K562 (cell line): Measurements from ENCODE around the gene MLLT6. TPM values are rescaled to one million over a fixed set of nuclear protein-coding genes. Genes with fewer than 3 reads are reported as not detected.

Experiments
- CAMTA2 ChIP-seq: fragments of 250-450 bp; sonication (Bioruptor Pico); conservative IDR thresholded peaks from 2 replicates; pipeline ENCODE4 v1.5.1; 2022
- FIP1L1 ChIP-seq: fragments of 200-400 bp; formaldehyde crosslinking; IDR thresholded peaks from 2 replicates; pipeline ENCODE4 v1.6.1; 2018; ENCODE audit warnings: mild to moderate bottlenecking, low read depth, low read length; ENCODE audit not compliant: poor library complexity, severe bottlenecking
- KDM5B ChIP-seq: fragments of 200-600 bp; sonication (generic); IDR thresholded peaks from 2 replicates; pipeline ENCODE4 v1.6.1; 2012; ENCODE audit warnings: low read depth, mild to moderate bottlenecking, moderate library complexity, low read length, control low read depth, inconsistent platforms; ENCODE audit not compliant: insufficient replicate concordance
- KLF13 ChIP-seq: fragments of 450-650 bp; IDR thresholded peaks from 2 replicates; pipeline ENCODE4 v1.6.1; 2016; ENCODE audit warnings: missing genetic modification characterization, low read depth, mild to moderate bottlenecking, missing compliant biosample characterization, moderate library complexity, borderline replicate concordance
- SETDB1 ChIP-seq: IDR thresholded peaks from one replicate; pipeline ENCODE4 v1.6.1; 2012; ENCODE audit warnings: low read length, control low read depth, inconsistent platforms
- XRCC4 ChIP-seq: IDR thresholded peaks from one replicate; pipeline ENCODE4 v1.6.1; 2011; ENCODE audit not compliant: insufficient read depth, insufficient read length; ENCODE audit errors: extremely low read depth
- ZC3H8 ChIP-seq: fragments of 450-650 bp; IDR thresholded peaks from 2 replicates; pipeline ENCODE4 v1.6.1; 2017
- ZNF444 ChIP-seq: fragments of 250-450 bp; sonication (Bioruptor Pico); IDR thresholded peaks from 2 replicates; pipeline ENCODE4 v1.4.0; 2020; ENCODE audit warnings: mild to moderate bottlenecking, moderate library complexity
- polyA plus RNA-seq, 8 experiments: library from polyadenylated mRNA; depleted of rRNA in 4 of 8; stranded (reverse) in 5 of 8; unstranded in 3 of 8; fragments of >200 nt; fragmentation: Nextera tagmentation in 2 of 8; fragmentation: Illumina TruSeq in 1 of 8; extraction: Ambion mirVana in 2 of 8; extraction: Trizol in 1 of 8; gene quantifications; 2 replicates each; pipeline versions ENCODE4 v1.2.1 to v1.2.3, GENCODE V29; 2011 to 2014; ENCODE audit warnings: inconsistent platforms in 1 of 8, missing spikeins in 1 of 8
- total RNA-seq, 7 experiments: library from RNA; depleted of rRNA in 6 of 7; stranded (reverse); fragments of >200 nt in 6 of 7; fragmentation: Illumina TruSeq in 2 of 7; extraction: Trizol in 2 of 7; gene quantifications; 2 replicates each; pipeline versions ENCODE4 v1.2.1 to v1.2.3, GENCODE V29; 2011 to 2021; ENCODE audit warnings: low replicate concordance in 1 of 7
- TF ChIP-seq, protein P1 (sequence below): fragments of 250-450 bp; sonication (Bioruptor Pico); IDR thresholded peaks from 2 replicates; pipeline ENCODE4 v1.8.0; 2021; ENCODE audit warnings: moderate library complexity, mild to moderate bottlenecking, inconsistent platforms
- TF ChIP-seq, protein P2 (sequence below), 3 experiments: fragments of 200-800 bp in 1 of 3; fragments of 250-450 bp in 1 of 3; fragments of 450-650 bp in 1 of 3; sonication (Bioruptor Pico) in 1 of 3; sonication (Bioruptor generic) in 1 of 3; formaldehyde crosslinking in 1 of 3; IDR thresholded peaks; 2 replicates each; pipeline versions ENCODE4 v1.6.1 to v1.8.0; 2016 to 2022; ENCODE audit warnings: mild to moderate bottlenecking in 2 of 3, missing genetic modification characterization in 2 of 3, missing compliant biosample characterization in 1 of 3, moderate library complexity in 1 of 3
- TF ChIP-seq, protein P3 (sequence below): fragments of 250-450 bp; sonication (Bioruptor Pico); IDR thresholded peaks from 2 replicates; pipeline ENCODE4 v1.5.0; 2020; ENCODE audit warnings: mild to moderate bottlenecking, borderline replicate concordance
- TF ChIP-seq, protein P4 (sequence below): fragments of 450-650 bp; IDR thresholded peaks from 2 replicates; pipeline ENCODE4 v1.6.1; 2017; ENCODE audit warnings: antibody characterized with exemption, mild to moderate bottlenecking

The MLLT6 gene
- total and polyA plus RNA-seq, 9 of the 15 experiments (the other 6 are each of a cell fraction or from before 2014, with no cell fraction given): 3.1 to 71.7 (median 30.0) TPM

DNA sequence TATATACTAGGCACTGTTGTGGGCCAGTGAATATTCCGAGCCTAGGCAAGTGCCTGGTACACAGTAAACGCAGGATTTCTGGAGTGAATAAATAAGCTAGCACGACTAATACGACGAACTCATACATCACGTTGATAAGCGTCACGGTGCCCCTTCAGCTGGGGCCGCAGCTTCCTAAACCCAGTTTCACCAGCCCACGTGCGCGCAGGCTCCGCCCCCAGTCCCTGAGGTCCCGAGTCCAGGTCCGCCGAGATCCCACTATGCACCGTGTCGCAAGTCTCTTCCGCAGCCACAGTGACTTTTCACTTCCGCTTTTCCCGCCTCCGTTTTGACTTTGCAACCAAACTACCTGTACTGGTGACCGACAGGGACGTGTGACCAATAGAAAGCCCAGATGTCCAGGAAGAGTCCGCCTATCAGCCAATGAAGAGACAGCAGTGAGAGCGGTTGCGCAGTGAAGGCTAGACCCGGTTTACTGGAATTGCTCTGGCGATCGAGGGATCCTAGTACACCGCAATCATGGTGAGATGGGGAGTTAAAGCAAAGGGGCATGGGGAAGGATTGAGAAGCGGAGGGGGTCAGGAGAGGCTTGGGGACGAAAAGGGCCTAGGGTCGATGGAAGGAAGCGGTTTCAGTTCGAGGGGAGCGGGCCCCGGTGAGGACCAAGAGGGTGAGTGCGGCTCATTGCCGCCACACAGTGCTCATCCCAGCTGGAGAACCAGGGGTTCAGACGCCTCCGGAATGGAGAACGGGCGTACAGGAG lies 47.4 kb downstream of the MLLT6 start, which contains the start of gene PSMB3 (continued):
- TF ChIP-seq, protein P1, sequence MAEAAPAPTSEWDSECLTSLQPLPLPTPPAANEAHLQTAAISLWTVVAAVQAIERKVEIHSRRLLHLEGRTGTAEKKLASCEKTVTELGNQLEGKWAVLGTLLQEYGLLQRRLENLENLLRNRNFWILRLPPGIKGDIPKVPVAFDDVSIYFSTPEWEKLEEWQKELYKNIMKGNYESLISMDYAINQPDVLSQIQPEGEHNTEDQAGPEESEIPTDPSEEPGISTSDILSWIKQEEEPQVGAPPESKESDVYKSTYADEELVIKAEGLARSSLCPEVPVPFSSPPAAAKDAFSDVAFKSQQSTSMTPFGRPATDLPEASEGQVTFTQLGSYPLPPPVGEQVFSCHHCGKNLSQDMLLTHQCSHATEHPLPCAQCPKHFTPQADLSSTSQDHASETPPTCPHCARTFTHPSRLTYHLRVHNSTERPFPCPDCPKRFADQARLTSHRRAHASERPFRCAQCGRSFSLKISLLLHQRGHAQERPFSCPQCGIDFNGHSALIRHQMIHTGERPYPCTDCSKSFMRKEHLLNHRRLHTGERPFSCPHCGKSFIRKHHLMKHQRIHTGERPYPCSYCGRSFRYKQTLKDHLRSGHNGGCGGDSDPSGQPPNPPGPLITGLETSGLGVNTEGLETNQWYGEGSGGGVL (CRISPR knock-in tag): no peak
- TF ChIP-seq CAMTA2 (CRISPR knock-in tag) (no peak), KDM5B (no peak), FIP1L1 (no peak), SETDB1 (no peak), ZNF444 (CRISPR knock-in tag) (no peak), KLF13 (tag) (0 out of 2 replicates have a peak, but pooled peaks have one; percentile 11), XRCC4 (no peak), ZC3H8 (no peak)
- TF ChIP-seq, protein P2, sequence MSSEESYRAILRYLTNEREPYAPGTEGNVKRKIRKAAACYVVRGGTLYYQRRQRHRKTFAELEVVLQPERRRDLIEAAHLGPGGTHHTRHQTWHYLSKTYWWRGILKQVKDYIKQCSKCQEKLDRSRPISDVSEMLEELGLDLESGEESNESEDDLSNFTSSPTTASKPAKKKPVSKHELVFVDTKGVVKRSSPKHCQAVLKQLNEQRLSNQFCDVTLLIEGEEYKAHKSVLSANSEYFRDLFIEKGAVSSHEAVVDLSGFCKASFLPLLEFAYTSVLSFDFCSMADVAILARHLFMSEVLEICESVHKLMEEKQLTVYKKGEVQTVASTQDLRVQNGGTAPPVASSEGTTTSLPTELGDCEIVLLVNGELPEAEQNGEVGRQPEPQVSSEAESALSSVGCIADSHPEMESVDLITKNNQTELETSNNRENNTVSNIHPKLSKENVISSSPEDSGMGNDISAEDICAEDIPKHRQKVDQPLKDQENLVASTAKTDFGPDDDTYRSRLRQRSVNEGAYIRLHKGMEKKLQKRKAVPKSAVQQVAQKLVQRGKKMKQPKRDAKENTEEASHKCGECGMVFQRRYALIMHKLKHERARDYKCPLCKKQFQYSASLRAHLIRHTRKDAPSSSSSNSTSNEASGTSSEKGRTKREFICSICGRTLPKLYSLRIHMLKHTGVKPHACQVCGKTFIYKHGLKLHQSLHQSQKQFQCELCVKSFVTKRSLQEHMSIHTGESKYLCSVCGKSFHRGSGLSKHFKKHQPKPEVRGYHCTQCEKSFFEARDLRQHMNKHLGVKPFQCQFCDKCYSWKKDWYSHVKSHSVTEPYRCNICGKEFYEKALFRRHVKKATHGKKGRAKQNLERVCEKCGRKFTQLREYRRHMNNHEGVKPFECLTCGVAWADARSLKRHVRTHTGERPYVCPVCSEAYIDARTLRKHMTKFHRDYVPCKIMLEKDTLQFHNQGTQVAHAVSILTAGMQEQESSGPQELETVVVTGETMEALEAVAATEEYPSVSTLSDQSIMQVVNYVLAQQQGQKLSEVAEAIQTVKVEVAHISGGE (CRISPR knock-in tag; IDR thresholded peaks at IDR 0.05): peak in 1 of 3 experiments; percentile 78; a peak in 2 of 6 replicates
- TF ChIP-seq, protein P3, sequence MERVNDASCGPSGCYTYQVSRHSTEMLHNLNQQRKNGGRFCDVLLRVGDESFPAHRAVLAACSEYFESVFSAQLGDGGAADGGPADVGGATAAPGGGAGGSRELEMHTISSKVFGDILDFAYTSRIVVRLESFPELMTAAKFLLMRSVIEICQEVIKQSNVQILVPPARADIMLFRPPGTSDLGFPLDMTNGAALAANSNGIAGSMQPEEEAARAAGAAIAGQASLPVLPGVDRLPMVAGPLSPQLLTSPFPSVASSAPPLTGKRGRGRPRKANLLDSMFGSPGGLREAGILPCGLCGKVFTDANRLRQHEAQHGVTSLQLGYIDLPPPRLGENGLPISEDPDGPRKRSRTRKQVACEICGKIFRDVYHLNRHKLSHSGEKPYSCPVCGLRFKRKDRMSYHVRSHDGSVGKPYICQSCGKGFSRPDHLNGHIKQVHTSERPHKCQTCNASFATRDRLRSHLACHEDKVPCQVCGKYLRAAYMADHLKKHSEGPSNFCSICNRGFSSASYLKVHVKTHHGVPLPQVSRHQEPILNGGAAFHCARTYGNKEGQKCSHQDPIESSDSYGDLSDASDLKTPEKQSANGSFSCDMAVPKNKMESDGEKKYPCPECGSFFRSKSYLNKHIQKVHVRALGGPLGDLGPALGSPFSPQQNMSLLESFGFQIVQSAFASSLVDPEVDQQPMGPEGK (CRISPR knock-in tag): no peak
- TF ChIP-seq, protein P4, sequence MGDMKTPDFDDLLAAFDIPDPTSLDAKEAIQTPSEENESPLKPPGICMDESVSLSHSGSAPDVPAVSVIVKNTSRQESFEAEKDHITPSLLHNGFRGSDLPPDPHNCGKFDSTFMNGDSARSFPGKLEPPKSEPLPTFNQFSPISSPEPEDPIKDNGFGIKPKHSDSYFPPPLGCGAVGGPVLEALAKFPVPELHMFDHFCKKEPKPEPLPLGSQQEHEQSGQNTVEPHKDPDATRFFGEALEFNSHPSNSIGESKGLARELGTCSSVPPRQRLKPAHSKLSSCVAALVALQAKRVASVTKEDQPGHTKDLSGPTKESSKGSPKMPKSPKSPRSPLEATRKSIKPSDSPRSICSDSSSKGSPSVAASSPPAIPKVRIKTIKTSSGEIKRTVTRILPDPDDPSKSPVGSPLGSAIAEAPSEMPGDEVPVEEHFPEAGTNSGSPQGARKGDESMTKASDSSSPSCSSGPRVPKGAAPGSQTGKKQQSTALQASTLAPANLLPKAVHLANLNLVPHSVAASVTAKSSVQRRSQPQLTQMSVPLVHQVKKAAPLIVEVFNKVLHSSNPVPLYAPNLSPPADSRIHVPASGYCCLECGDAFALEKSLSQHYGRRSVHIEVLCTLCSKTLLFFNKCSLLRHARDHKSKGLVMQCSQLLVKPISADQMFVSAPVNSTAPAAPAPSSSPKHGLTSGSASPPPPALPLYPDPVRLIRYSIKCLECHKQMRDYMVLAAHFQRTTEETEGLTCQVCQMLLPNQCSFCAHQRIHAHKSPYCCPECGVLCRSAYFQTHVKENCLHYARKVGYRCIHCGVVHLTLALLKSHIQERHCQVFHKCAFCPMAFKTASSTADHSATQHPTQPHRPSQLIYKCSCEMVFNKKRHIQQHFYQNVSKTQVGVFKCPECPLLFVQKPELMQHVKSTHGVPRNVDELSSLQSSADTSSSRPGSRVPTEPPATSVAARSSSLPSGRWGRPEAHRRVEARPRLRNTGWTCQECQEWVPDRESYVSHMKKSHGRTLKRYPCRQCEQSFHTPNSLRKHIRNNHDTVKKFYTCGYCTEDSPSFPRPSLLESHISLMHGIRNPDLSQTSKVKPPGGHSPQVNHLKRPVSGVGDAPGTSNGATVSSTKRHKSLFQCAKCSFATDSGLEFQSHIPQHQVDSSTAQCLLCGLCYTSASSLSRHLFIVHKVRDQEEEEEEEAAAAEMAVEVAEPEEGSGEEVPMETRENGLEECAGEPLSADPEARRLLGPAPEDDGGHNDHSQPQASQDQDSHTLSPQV: no peak
